Measurements from ENCODE around the gene GRAMD2A. TPM values are rescaled to one million over a fixed set of nuclear protein-coding genes. Genes with fewer than 3 reads are reported as not detected.

Gene GRAMD2A
- total RNA-seq, 3 donors from 2014 or later (not counting 1 experiment from before 2014, with no cell fraction given): not detected

GRCh38 chr15:72112116-72112515, 85.5 kb downstream of the GRAMD2A start:
- Mint-ChIP-seq H3K9me3 (no peaks in the 10 kb centered on the region), H3K4me3 (no peak overlapping the region), H3K4me1 (peaks cover 19% of the 10 kb centered on the region in 2 donors), H3K36me3 (no peaks in the 10 kb centered on the region), H3K27me3 (ENCODE audit: low read depth in 2 of 2) (no peaks in the 10 kb centered on the region), H3K27ac (no peak overlapping the region)
- H3K4me3 ChIP-seq (ENCODE audit: low read length): no peak overlapping the region
- intact Hi-C loops (cut with micrococcal nuclease): no loop called here
- no peak for TF ChIP-seq CTCF (IDR thresholded peaks at IDR 0.05)
- WGBS (ENCODE audit: insufficient coverage): 93% methylated on average over 2 of the region's 2 CpGs
- ATAC-seq (no peak), DNase-seq (no peak)
- no peaks in the 10 kb centered on the region for H3K27me3 ChIP-seq (ENCODE audit: control insufficient read depth, insufficient read depth, low read length)
- no peak overlapping the region for H3K27ac ChIP-seq (ENCODE audit: low read length)
- no peaks in the 10 kb centered on the region for H3K36me3 ChIP-seq (ENCODE audit: control insufficient read depth, insufficient read depth, low read length)
- H3K9me3 ChIP-seq (ENCODE audit: control insufficient read depth, insufficient read depth, low read length): no peaks in the 10 kb centered on the region
- peaks cover 6% of the 10 kb centered on the region for H3K4me1 ChIP-seq (ENCODE audit: control insufficient read depth, insufficient read depth, low read length)

- Histone ChIP-seq H3K36me3 (ENCODE audit: control insufficient read depth, insufficient read depth, low read length) (no peaks in the 10 kb centered on the region), H3K4me3 (ENCODE audit: low read length) (no peak overlapping the region), H3K27ac (ENCODE audit: low read length) (no peak overlapping the region), H3K9me3 (ENCODE audit: control insufficient read depth, insufficient read depth, low read length) (no peaks in the 10 kb centered on the region), H3K4me1 (ENCODE audit: control insufficient read depth, insufficient read depth, low read length) (no peaks in the 10 kb centered on the region), H3K27me3 (ENCODE audit: control insufficient read depth, insufficient read depth, low read length) (no peaks in the 10 kb centered on the region)
- Mint-ChIP-seq H3K4me1 (peaks cover 5 to 8% of the 10 kb centered on the region in 2 donors), H3K27me3 (ENCODE audit: low read depth in 2 of 2) (no peaks in the 10 kb centered on the region), H3K4me3 (no peak overlapping the region), H3K36me3 (no peaks in the 10 kb centered on the region), H3K27ac (no peak overlapping the region), H3K9me3 (no peaks in the 10 kb centered on the region)
- no peak for ATAC-seq
- no peak for DNase-seq
- intact Hi-C loops (cut with micrococcal nuclease): no loop called here
- TF ChIP-seq CTCF (IDR thresholded peaks at IDR 0.05): no peak
- WGBS (ENCODE audit: insufficient coverage): no CpG with 5 or more reads among the region's 3 CpGs
These were observed 87.2 kb downstream of the GRAMD2A start for GRCh38 chr15:72110355-72110754.

Other genes with a start within 250 kb of the GRAMD2A start
- gene MYO9A, start 79.6 kb downstream of the GRAMD2A start, total RNA-seq: 10 to 100 TPM; 36.3 to 40.4 (median 37.3) TPM
- gene SENP8, start 79.4 kb downstream of the GRAMD2A start, total RNA-seq: under 1 TPM; 0.27 to 0.45 (median 0.28) TPM
- 100 to 1,000 TPM; 121 to 180 (median 155) TPM for gene PKM, start 33.4 kb upstream of the GRAMD2A start, total RNA-seq
- gene PARP6, start 74.8 kb upstream of the GRAMD2A start, total RNA-seq: 100 to 1,000 TPM; 132 to 135 (median 132) TPM
- 1 to 10 TPM; 2.6 to 3.2 (median 2.8) TPM for gene CELF6, start 122.4 kb upstream of the GRAMD2A start, total RNA-seq
- gene HEXA, start 178.2 kb upstream of the GRAMD2A start, total RNA-seq: 100 to 1,000 TPM; 154 to 173 (median 172) TPM
- not detected for gene TMEM202, start 200.5 kb upstream of the GRAMD2A start, total RNA-seq